K562 (cell line): Measurements from ENCODE around the gene KIAA1210. TPM values are rescaled to one million over a fixed set of nuclear protein-coding genes. Genes with fewer than 3 reads are reported as not detected.

Experiments
- ATAC-seq: fragments of 200-7000 bp; cut with Tn5 transposase; 3 replicates; pipeline ENCODE4 v1.9.1; 2020; ENCODE audit warnings: moderate library complexity
- BruUV-seq: library from RNA; stranded (reverse); fragments of 400-500 nt; replicated peaks from 2 replicates; lab custom pipeline; 2021; lab: Mats Ljungman, UMichigan
- CTCF ChIA-PET: fragments of 300-600 bp; formaldehyde crosslinking; extraction: SDS; loops from one replicate; lab custom pipeline; 2021; ENCODE audit warnings: low intra/inter-chr PET ratio; lab: Yijun Ruan, JAX
- POLR2A ChIA-PET: fragments of 300-600, 350-650 bp; sonication (Branson Sonifier 250); formaldehyde crosslinking; extraction: SDS; loops from one replicate; lab custom pipeline; 2021; ENCODE audit warnings: antibody characterized with exemption, inconsistent platforms; lab: Yijun Ruan, JAX
- DNase-seq, 4 experiments: peaks; one replicate each; pipeline versions ENCODE4 v3.0.0 to v3.0.0-alpha.2; 2011 to 2018; ENCODE audit warnings: low spot score in 3 of 4, mixed read lengths in 3 of 4; ENCODE audit errors: extremely low read depth in 1 of 4
- FAIRE-seq: peaks from 2 replicates; lab custom pipeline; 2011; peaks lifted over from hg19 to GRCh38; lab: Jason Lieb, UNC
- H2AFZ ChIP-seq: 2 replicates; pipeline ENCODE4 v1.6.0; 2011; ENCODE audit warnings: low read depth, low read length, control low read depth, inconsistent platforms
- H3K27ac ChIP-seq: fragments of 200-600 bp; 3 replicates; pipeline ENCODE4 v1.8.0; 2011; ENCODE audit warnings: low read depth, mild to moderate bottlenecking, control low read depth, inconsistent platforms, low read length, moderate library complexity, mixed read lengths; ENCODE audit errors: extremely low read depth
- H3K27me3 ChIP-seq, 2 experiments: fragments of 300-600 bp in 1 of 2; 2 replicates in 1 of 2; 3 replicates in 1 of 2; pipeline versions ENCODE4 v1.6.0 to v1.8.0; 2011; ENCODE audit warnings: inconsistent platforms in 2 of 2, low read length in 2 of 2, mild to moderate bottlenecking in 1 of 2, mixed read lengths in 1 of 2, moderate library complexity in 1 of 2; ENCODE audit not compliant: control insufficient read depth in 2 of 2, insufficient read depth in 2 of 2
- H3K36me3 ChIP-seq: fragments of 300-600 bp; 3 replicates; pipeline ENCODE4 v1.8.0; 2011; ENCODE audit warnings: mild to moderate bottlenecking, low read length, inconsistent platforms; ENCODE audit not compliant: control insufficient read depth, insufficient read depth
- H3K4me1 ChIP-seq, 2 experiments: fragments of 200-600 bp in 1 of 2; replicated peaks in 1 of 2; 2 replicates in 1 of 2; 3 replicates in 1 of 2; pipeline versions ENCODE4 v1.5.1 to v1.8.0; 2011; ENCODE audit warnings: inconsistent platforms in 2 of 2, low read length in 2 of 2, mild to moderate bottlenecking in 1 of 2, mixed read lengths in 1 of 2, moderate library complexity in 1 of 2; ENCODE audit not compliant: control insufficient read depth in 2 of 2, insufficient read depth in 2 of 2
- H3K4me2 ChIP-seq: 2 replicates; pipeline ENCODE4 v1.6.1; 2011; ENCODE audit warnings: low read length, control low read depth, inconsistent platforms, mixed read lengths; ENCODE audit not compliant: insufficient read depth
- H3K4me3 ChIP-seq: fragments of 200-600 bp; sonication (generic), shearing (Covaris generic); 2 replicates; pipeline ENCODE4 v1.5.1; 2016; ENCODE audit warnings: control low read depth, inconsistent platforms
- H3K79me2 ChIP-seq: fragments of 200-600 bp; 3 replicates; pipeline ENCODE4 v1.8.0; 2011; ENCODE audit warnings: low read length, inconsistent platforms; ENCODE audit not compliant: control insufficient read depth, insufficient read depth
- H3K9ac ChIP-seq, 2 experiments: 2 replicates each; pipeline versions ENCODE4 v1.6.0 to v1.6.1; 2011; ENCODE audit warnings: low read depth in 2 of 2, low read length in 2 of 2, control low read depth in 1 of 2, inconsistent platforms in 1 of 2, mild to moderate bottlenecking in 1 of 2, mixed read lengths in 1 of 2; ENCODE audit not compliant: insufficient read depth in 1 of 2
- H3K9me1 ChIP-seq: one replicate; pipeline ENCODE4 v1.6.0; 2011; ENCODE audit warnings: inconsistent platforms, mild to moderate bottlenecking, low read length, moderate library complexity; ENCODE audit not compliant: control insufficient read depth, insufficient read depth
- H3K9me3 ChIP-seq: replicated peaks from 2 replicates; pipeline ENCODE4 v1.5.1; 2011; ENCODE audit warnings: low read depth, low read length, inconsistent platforms; ENCODE audit not compliant: control insufficient read depth, insufficient read depth
- H4K20me1 ChIP-seq: replicated peaks from 2 replicates; pipeline ENCODE4 v1.6.1; 2011; ENCODE audit warnings: low read length, inconsistent platforms, mixed read lengths; ENCODE audit not compliant: control insufficient read depth, insufficient read depth
- CHAMP1 ChIP-seq: fragments of 450-650 bp; IDR thresholded peaks from 2 replicates; pipeline ENCODE4 v1.6.1; 2016; ENCODE audit warnings: mild to moderate bottlenecking
- ELF1 ChIP-seq: fragments of 200-800 bp; sonication (Bioruptor generic); IDR thresholded peaks from 2 replicates; pipeline ENCODE4 v1.6.1; 2016; ENCODE audit warnings: missing genetic modification characterization, missing compliant biosample characterization
- ELF2 ChIP-seq: fragments of 250-450 bp; sonication (Bioruptor Pico); IDR thresholded peaks from 2 replicates; pipeline ENCODE4 v1.5.0; 2021; ENCODE audit warnings: mild to moderate bottlenecking
- ETS2 ChIP-seq: IDR thresholded peaks from 2 replicates; pipeline ENCODE4 v1.6.1; 2016; ENCODE audit warnings: borderline replicate concordance, missing genetic modification characterization, mild to moderate bottlenecking, moderate library complexity, missing compliant biosample characterization; ENCODE audit not compliant: poor library complexity, severe bottlenecking
- IFI16 ChIP-seq: fragments of 250-450 bp; sonication (Bioruptor Pico); IDR thresholded peaks from 2 replicates; pipeline ENCODE4 v2.1.2; 2022; ENCODE audit warnings: mild to moderate bottlenecking, inconsistent platforms
- MYBL2 ChIP-seq, 2 experiments: fragments of 450-650 bp in 1 of 2; sonication (generic) in 1 of 2; formaldehyde crosslinking in 1 of 2; IDR thresholded peaks; 2 replicates each; pipeline versions ENCODE4 v1.6.1 to v1.8.1; 2017 to 2022; ENCODE audit warnings: borderline replicate concordance in 1 of 2, inconsistent platforms in 1 of 2, low read depth in 1 of 2, mild to moderate bottlenecking in 1 of 2, missing genetic modification reagents in 1 of 2, moderate library complexity in 1 of 2
- MYNN ChIP-seq, 2 experiments: sonication (generic); formaldehyde crosslinking in 1 of 2; IDR thresholded peaks; 2 replicates each; pipeline versions ENCODE4 v1.5.0 to v1.6.1; 2016 to 2020; ENCODE audit warnings: antibody characterized with exemption in 1 of 2, missing genetic modification reagents in 1 of 2
- NR1H2 ChIP-seq: sonication (generic); formaldehyde crosslinking; IDR thresholded peaks from 2 replicates; pipeline ENCODE4 v1.4.0; 2020; ENCODE audit warnings: mild to moderate bottlenecking, missing genetic modification reagents
- POLR2G ChIP-seq: fragments of 200-400 bp; formaldehyde crosslinking; IDR thresholded peaks from 2 replicates; pipeline ENCODE4 v1.6.1; 2017; ENCODE audit warnings: low read depth, mild to moderate bottlenecking, antibody characterized with exemption, low read length, moderate library complexity
- RFX5 ChIP-seq: IDR thresholded peaks from 2 replicates; pipeline ENCODE4 v1.6.1; 2011; ENCODE audit warnings: low read depth, mild to moderate bottlenecking, improper control_type of control experiment, low read length
- SMAD4 ChIP-seq: fragments of 250-450 bp; sonication (Bioruptor Pico); conservative IDR thresholded peaks from 2 replicates; pipeline ENCODE4 v1.8.0; 2021; ENCODE audit warnings: inconsistent platforms, mild to moderate bottlenecking, moderate library complexity
- SNRNP70 ChIP-seq: fragments of 200-400 bp; formaldehyde crosslinking; optimal IDR thresholded peaks from 2 replicates; pipeline ENCODE3; 2017; ENCODE audit warnings: low read depth, low read length
- TAL1 ChIP-seq: fragments of 450-650 bp; IDR thresholded peaks from 2 replicates; pipeline ENCODE4 v1.6.1; 2016; ENCODE audit warnings: mild to moderate bottlenecking
- THAP12 ChIP-seq: fragments of 250-450 bp; sonication (Bioruptor Pico); IDR thresholded peaks from 2 replicates; pipeline ENCODE4 v1.9.0; 2021; ENCODE audit warnings: mild to moderate bottlenecking, inconsistent platforms
- ZC3H8 ChIP-seq: fragments of 450-650 bp; IDR thresholded peaks from 2 replicates; pipeline ENCODE4 v1.6.1; 2017
- ZNF316 ChIP-seq: fragments of 450-650 bp; IDR thresholded peaks from 2 replicates; pipeline ENCODE4 v1.6.1; 2016
- ZNF551 ChIP-seq: fragments of 250-450 bp; sonication (Bioruptor Pico); IDR thresholded peaks from 2 replicates; pipeline ENCODE4 v1.5.0; 2021; ENCODE audit warnings: mild to moderate bottlenecking, moderate library complexity
- ZNF57 ChIP-seq: fragments of 450-650 bp; formaldehyde crosslinking; IDR thresholded peaks from 2 replicates; pipeline ENCODE4 v1.4.0; 2020; ENCODE audit warnings: mild to moderate bottlenecking, moderate library complexity
- WGBS: fragments of 100-300 bp; shearing (Covaris generic); methylation state at CpG from one replicate; pipeline ENCODE4 v1.1.6; 2016; ENCODE audit warnings: low coverage, mixed read lengths; ENCODE audit not compliant: insufficient coverage; ENCODE audit errors: missing lambda C conversion rate; 5-methylcytosine and 5-hydroxymethylcytosine counted together
- in situ Hi-C: fragments of 300-500 bp; cut with MboI; formaldehyde crosslinking; loops from 4 replicates; pipeline ENCODE4 v1.15.0; 2018; ENCODE audit warnings: inconsistent platforms, mixed read lengths
- intact Hi-C: fragments of 100-400 bp; cut with micrococcal nuclease; formaldehyde crosslinking; loops from 2 replicates; pipeline ENCODE4 v1.14.2; 2022
- polyA plus RNA-seq, 8 experiments: library from polyadenylated mRNA; depleted of rRNA in 4 of 8; stranded (reverse) in 5 of 8; unstranded in 3 of 8; fragments of >200 nt; fragmentation: Nextera tagmentation in 2 of 8; fragmentation: Illumina TruSeq in 1 of 8; extraction: Ambion mirVana in 2 of 8; extraction: Trizol in 1 of 8; gene quantifications; 2 replicates each; pipeline versions ENCODE4 v1.2.1 to v1.2.3, GENCODE V29; 2011 to 2014; ENCODE audit warnings: inconsistent platforms in 1 of 8, missing spikeins in 1 of 8
- total RNA-seq, 7 experiments: library from RNA; depleted of rRNA in 6 of 7; stranded (reverse); fragments of >200 nt in 6 of 7; fragmentation: Illumina TruSeq in 2 of 7; extraction: Trizol in 2 of 7; gene quantifications; 2 replicates each; pipeline versions ENCODE4 v1.2.1 to v1.2.3, GENCODE V29; 2011 to 2021; ENCODE audit warnings: low replicate concordance in 1 of 7
- TF ChIP-seq, protein P1 (sequence below): IDR thresholded peaks from 2 replicates; pipeline ENCODE4 v1.6.1; 2014; ENCODE audit warnings: antibody characterized with exemption

KIAA1210 gene
- total and polyA plus RNA-seq, 9 of the 15 experiments (the other 6 are each of a cell fraction or from before 2014, with no cell fraction given) = not detected

GRCh38 chrX:119040432-119040831, 87.2 kb downstream of the KIAA1210 start:
- no peak overlapping the region for H3K4me3 ChIP-seq
- no peak overlapping the region for H3K27ac ChIP-seq
- no peaks in the 10 kb centered on the region for H3K27me3 ChIP-seq
- peaks cover 0 to 8% of the 10 kb centered on the region in 2 experiments; a peak in 2 of 5 replicates for H3K4me1 ChIP-seq
- H4K20me1 ChIP-seq = no peaks in the 10 kb centered on the region
- ATAC-seq (no peak), FAIRE-seq (no peak), DNase-seq (no peak)
- in situ Hi-C loops (no loop called here), intact Hi-C loops (no loop called here)
- no peak overlapping the region for H3K9ac ChIP-seq
- TF ChIP-seq MYBL2 (IDR thresholded peaks at IDR 0.05; ENCODE audit: low read depth) (no peak), MYBL2 (CRISPR knock-in tag; IDR thresholded peaks at IDR 0.05; ENCODE audit: borderline replicate concordance) (no peak), NR1H2 (CRISPR knock-in tag) (no peak), ZC3H8 (no peak), POLR2G (no peak), THAP12 (no peak), TAL1 (no peak), SMAD4 (CRISPR knock-in tag) (no peak), ZNF551 (CRISPR knock-in tag) (no peak), MYNN (IDR thresholded peaks at IDR 0.05) (no peak), MYNN (CRISPR knock-in tag; IDR thresholded peaks at IDR 0.05) (no peak), CHAMP1 (no peak), ETS2 (tag) (no peak), ELF1 (tag) (no peak), ZNF316 (no peak), IFI16 (no peak), ELF2 (CRISPR knock-in tag) (no peak), SNRNP70 (no peak), RFX5 (no peak), ZNF57 (CRISPR knock-in tag) (no peak)
- TF ChIP-seq, protein P1, sequence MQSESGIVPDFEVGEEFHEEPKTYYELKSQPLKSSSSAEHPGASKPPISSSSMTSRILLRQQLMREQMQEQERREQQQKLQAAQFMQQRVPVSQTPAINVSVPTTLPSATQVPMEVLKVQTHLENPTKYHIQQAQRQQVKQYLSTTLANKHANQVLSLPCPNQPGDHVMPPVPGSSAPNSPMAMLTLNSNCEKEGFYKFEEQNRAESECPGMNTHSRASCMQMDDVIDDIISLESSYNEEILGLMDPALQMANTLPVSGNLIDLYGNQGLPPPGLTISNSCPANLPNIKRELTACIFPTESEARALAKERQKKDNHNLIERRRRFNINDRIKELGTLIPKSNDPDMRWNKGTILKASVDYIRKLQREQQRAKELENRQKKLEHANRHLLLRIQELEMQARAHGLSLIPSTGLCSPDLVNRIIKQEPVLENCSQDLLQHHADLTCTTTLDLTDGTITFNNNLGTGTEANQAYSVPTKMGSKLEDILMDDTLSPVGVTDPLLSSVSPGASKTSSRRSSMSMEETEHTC = no peak
- WGBS = 40% methylated on average over 5 of the region's 6 CpGs
- no peaks in the 10 kb centered on the region for H3K36me3 ChIP-seq
- no peaks in the 10 kb centered on the region for H3K9me1 ChIP-seq
- ChIA-PET CTCF (no interaction called here), POLR2A (no interaction called here)
- no peak overlapping the region for H2AFZ ChIP-seq
- no TSS peak for BruUV-seq
- no peaks in the 10 kb centered on the region for H3K79me2 ChIP-seq
- no peak overlapping the region for H3K4me2 ChIP-seq
- H3K9me3 ChIP-seq = no peaks in the 10 kb centered on the region
